Measurements from ENCODE around the gene DGKB. TPM values are rescaled to one million over a fixed set of nuclear protein-coding genes. Genes with fewer than 3 reads are reported as not detected.

The DGKB gene
- total RNA-seq, 1 donor from 2014 or later = 0.32 TPM

DNA sequence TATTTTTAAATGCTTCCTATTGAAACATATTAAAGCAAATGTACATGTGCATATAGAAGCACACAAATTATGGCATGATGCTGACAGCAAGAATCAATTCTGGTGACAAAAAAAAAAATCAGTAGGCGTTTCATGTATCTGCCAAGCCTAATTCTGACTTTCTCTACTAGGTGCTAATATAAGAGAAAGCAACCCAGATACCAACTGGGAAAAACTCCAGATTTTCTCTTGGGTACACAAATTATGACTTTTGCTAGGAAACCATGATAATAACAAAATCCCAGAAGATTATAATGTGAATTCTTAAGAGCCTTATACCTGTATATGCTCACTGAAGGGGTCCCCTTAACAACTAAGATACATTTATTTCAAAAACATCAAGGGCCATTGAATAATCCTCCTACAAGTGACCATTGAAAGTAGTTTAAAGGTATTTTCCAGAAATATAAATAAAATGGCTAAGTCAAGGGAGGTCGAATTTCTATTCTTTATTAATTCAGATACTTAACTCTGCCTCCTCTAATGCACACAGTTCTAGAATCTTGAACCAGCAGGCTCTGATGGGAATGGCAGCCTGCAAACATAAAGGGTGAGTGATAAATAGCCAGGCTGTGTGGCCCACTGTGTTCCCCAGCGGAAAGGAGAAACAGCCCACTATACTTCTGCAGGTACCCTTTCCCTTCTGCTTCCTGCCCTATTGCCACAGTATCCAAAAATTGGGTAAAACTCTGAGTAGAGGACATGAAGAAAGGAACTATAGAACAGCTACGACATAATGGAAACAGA, 84.5 kb downstream of the DGKB start:
- TF ChIP-seq, protein P1, sequence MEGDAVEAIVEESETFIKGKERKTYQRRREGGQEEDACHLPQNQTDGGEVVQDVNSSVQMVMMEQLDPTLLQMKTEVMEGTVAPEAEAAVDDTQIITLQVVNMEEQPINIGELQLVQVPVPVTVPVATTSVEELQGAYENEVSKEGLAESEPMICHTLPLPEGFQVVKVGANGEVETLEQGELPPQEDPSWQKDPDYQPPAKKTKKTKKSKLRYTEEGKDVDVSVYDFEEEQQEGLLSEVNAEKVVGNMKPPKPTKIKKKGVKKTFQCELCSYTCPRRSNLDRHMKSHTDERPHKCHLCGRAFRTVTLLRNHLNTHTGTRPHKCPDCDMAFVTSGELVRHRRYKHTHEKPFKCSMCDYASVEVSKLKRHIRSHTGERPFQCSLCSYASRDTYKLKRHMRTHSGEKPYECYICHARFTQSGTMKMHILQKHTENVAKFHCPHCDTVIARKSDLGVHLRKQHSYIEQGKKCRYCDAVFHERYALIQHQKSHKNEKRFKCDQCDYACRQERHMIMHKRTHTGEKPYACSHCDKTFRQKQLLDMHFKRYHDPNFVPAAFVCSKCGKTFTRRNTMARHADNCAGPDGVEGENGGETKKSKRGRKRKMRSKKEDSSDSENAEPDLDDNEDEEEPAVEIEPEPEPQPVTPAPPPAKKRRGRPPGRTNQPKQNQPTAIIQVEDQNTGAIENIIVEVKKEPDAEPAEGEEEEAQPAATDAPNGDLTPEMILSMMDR (IDR thresholded peaks at IDR 0.05) = no peak
- Mint-ChIP-seq H3K4me1 (ENCODE audit: unreplicated experiment) (peaks cover 17% of the 10 kb centered on the region), H3K9me3 (ENCODE audit: unreplicated experiment) (no peaks in the 10 kb centered on the region), H3K4me3 (ENCODE audit: unreplicated experiment) (no peak overlapping the region), H3K27me3 (ENCODE audit: unreplicated experiment) (no peaks in the 10 kb centered on the region), H3K27ac (ENCODE audit: unreplicated experiment) (no peak overlapping the region), H3K36me3 (ENCODE audit: unreplicated experiment) (no peaks in the 10 kb centered on the region)
- no peak for DNase-seq (ENCODE audit: extremely low spot score, unreplicated experiment)

DNA sequence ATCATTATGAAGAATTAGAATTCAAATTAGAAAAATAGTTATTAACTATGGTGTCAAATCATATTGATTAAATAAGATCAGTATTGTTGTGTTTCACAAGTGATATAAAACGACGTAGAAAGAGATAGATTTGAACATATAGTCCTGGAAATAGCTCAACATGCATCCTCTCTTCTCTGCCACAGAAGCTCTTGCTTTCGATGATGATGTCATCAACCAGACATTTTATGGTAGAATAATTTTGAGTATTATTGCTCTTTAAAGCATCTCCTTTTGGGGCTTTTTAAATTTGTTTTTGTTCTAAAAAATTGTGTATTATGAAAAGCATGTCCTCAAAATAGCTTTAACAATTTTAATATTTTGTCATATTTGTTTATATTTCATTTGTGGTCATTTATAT, 95.0 kb downstream of the DGKB start:
- no peaks in the 10 kb centered on the region for H3K27me3 Mint-ChIP-seq (ENCODE audit: unreplicated experiment)
- no peak overlapping the region for H3K4me3 Mint-ChIP-seq (ENCODE audit: unreplicated experiment)
- no peaks in the 10 kb centered on the region for H3K9me3 Mint-ChIP-seq (ENCODE audit: unreplicated experiment)
- peaks cover 14% of the 10 kb centered on the region for H3K4me1 Mint-ChIP-seq (ENCODE audit: unreplicated experiment)
- no peaks in the 10 kb centered on the region for H3K36me3 Mint-ChIP-seq (ENCODE audit: unreplicated experiment)
- no peak overlapping the region for H3K27ac Mint-ChIP-seq (ENCODE audit: unreplicated experiment)
- TF ChIP-seq, protein P1 (IDR thresholded peaks at IDR 0.05) = no peak
- DNase-seq (ENCODE audit: extremely low spot score, unreplicated experiment) = no peak

DNA sequence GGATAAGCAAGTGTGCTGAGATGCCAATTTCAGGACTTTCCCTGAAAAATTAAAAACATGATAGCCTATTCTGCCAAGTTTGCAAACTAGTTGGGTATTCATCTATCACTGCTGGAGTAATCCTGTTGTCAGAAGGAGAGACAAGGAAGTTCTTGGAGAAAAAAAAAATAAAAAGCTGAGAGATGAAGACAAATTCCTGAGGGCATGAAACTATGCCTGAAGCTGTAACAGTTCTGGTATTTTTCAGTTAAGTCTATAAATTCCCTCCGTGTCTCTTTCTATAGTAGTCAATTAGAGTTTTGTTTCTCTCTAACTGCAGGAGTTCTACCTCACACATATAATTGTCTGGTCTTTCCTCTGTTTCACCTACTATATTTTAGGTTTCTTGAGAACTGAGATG, 95.7 kb downstream of the DGKB start:
- TF ChIP-seq, protein P1 (IDR thresholded peaks at IDR 0.05) = no peak
- H3K36me3 Mint-ChIP-seq (ENCODE audit: unreplicated experiment) = no peaks in the 10 kb centered on the region
- H3K4me3 Mint-ChIP-seq (ENCODE audit: unreplicated experiment) = no peak overlapping the region
- H3K9me3 Mint-ChIP-seq (ENCODE audit: unreplicated experiment) = no peaks in the 10 kb centered on the region
- H3K27ac Mint-ChIP-seq (ENCODE audit: unreplicated experiment) = peak overlapping the region; percentile 58
- peaks cover 14% of the 10 kb centered on the region for H3K4me1 Mint-ChIP-seq (ENCODE audit: unreplicated experiment)
- no peak for DNase-seq (ENCODE audit: extremely low spot score, unreplicated experiment)
- no peaks in the 10 kb centered on the region for H3K27me3 Mint-ChIP-seq (ENCODE audit: unreplicated experiment)

DNA sequence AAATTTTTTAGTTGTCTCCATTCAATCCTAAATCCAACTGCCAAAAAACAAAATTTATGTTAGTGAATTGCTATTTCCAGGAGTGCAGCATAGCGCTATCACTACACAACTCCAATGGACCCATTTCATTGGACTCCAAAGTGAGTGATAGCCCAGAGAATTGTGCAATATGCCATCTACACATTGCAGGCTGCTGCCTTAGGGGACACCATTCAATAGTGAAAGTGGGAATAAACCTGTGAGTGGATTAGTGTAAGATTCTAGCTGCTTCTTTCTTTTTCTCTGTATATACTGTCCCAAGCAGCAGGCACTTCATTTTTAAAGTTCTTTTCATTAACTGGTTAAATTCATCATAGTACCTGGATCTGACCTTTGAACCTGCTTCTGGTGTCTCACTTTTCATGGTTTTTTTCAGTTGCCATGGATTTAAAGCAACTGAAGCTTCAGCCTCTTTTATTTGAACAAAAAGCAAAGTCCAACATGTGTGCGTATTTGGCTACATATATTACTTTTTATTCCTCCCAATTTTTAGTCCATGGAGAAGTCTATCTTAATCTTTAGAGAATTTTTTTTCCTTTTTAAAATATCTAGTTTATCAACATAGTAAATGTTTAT, 97.3 kb downstream of the DGKB start:
- Mint-ChIP-seq H3K4me1 (ENCODE audit: unreplicated experiment) (peaks cover 14% of the 10 kb centered on the region), H3K4me3 (ENCODE audit: unreplicated experiment) (no peak overlapping the region), H3K27ac (ENCODE audit: unreplicated experiment) (no peak overlapping the region), H3K36me3 (ENCODE audit: unreplicated experiment) (no peaks in the 10 kb centered on the region), H3K27me3 (ENCODE audit: unreplicated experiment) (no peaks in the 10 kb centered on the region), H3K9me3 (ENCODE audit: unreplicated experiment) (no peaks in the 10 kb centered on the region)
- TF ChIP-seq, protein P1 (IDR thresholded peaks at IDR 0.05) = no peak
- DNase-seq (ENCODE audit: extremely low spot score, unreplicated experiment) = no peak

DNA sequence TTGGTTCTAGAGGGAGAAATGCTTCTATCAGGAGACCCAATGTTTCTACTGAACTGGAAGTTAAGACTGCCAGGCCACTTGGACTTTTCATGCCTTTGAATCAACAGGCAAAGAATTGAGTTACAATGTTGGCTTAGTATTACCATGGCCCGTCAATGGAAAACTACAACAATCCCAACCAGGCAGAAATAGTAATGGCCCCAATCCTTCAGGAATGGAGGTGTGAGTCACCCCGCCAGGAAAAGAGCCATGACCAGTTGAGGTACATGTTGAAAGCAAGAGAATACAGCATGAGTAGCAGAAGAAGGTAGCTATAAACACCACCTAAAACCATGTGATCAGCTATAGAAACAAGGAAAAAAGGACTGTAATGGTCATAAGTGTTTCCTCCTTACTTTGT, 101.9 kb downstream of the DGKB start:
- DNase-seq (ENCODE audit: extremely low spot score, unreplicated experiment) = no peak
- Mint-ChIP-seq H3K27ac (ENCODE audit: unreplicated experiment) (no peak overlapping the region), H3K4me3 (ENCODE audit: unreplicated experiment) (no peak overlapping the region), H3K27me3 (ENCODE audit: unreplicated experiment) (no peaks in the 10 kb centered on the region), H3K36me3 (ENCODE audit: unreplicated experiment) (no peaks in the 10 kb centered on the region), H3K9me3 (ENCODE audit: unreplicated experiment) (no peaks in the 10 kb centered on the region), H3K4me1 (ENCODE audit: unreplicated experiment) (no peaks in the 10 kb centered on the region)
- TF ChIP-seq, protein P1 (IDR thresholded peaks at IDR 0.05) = no peak

Measured in osteocyte (in vitro differentiated cells).